GM18498 (cell line): ENCODE results near the gene CDCP2.
"Not testable (repeated sequence)": the region's sequence is repeated elsewhere in the genome, so short reads cannot be mapped to it uniquely, and the experiment has no call there.

Experiments used
- ATAC-seq: cut with Tn5 transposase; IDR thresholded peaks from one replicate; pipeline ENCODE4 v1.9.1; 2021; ENCODE audit warnings: mild to moderate bottlenecking, moderate library complexity; ENCODE audit not compliant: unreplicated experiment

CDCP2 gene

GRCh38 chr1:54095546-54096226, 57.1 kb downstream of the CDCP2 start:
- no peak for ATAC-seq

GRCh38 chr1:54094730-54095105, 58.1 kb downstream of the CDCP2 start:
- not testable (repeated sequence) for ATAC-seq

GRCh38 chr1:54094001-54094729, 58.6 kb downstream of the CDCP2 start:
- ATAC-seq: no peak

GRCh38 chr1:54091666-54092065, 61.1 kb downstream of the CDCP2 start:
- ATAC-seq: no peak

- no peak for ATAC-seq
Measured at GRCh38 chr1:54088385-54088784, 64.4 kb downstream of the CDCP2 start.

- ATAC-seq: no peak
Measured at GRCh38 chr1:54086754-54087153, 66.0 kb downstream of the CDCP2 start.

GRCh38 chr1:54084794-54085193, 68.0 kb downstream of the CDCP2 start:
- no peak for ATAC-seq
